HL-60/S4 treated with phorbol 12-myristate 13-acetate at 8.2 ng/mL for 4 days and 3 days (cell line): ENCODE data around the gene DOCK1.

Experiments used
- in situ Hi-C: fragments of 300-500 bp; cut with MboI; formaldehyde crosslinking; loops from 2 replicates; pipeline ENCODE4 v1.15.0; 2022; ENCODE audit warnings: low sequenced_read_pairs

The DOCK1 gene

GRCh38 chr10:127071126-127071525 is 165.9 kb downstream of the DOCK1 start:
- in situ Hi-C loops, result no loop called here

- in situ Hi-C loops, result no loop called here
These were observed 168.4 kb downstream of the DOCK1 start for GRCh38 chr10:127073666-127074065.

GRCh38 chr10:127079392-127079791 is 174.2 kb downstream of the DOCK1 start:
- in situ Hi-C loops, result no loop called here

GRCh38 chr10:127080317-127080716 is 175.1 kb downstream of the DOCK1 start:
- in situ Hi-C loops, result no loop called here

GRCh38 chr10:127081851-127082345 is 176.7 kb downstream of the DOCK1 start:
- in situ Hi-C loops, result no loop called here

GRCh38 chr10:127082651-127083050 is 177.4 kb downstream of the DOCK1 start:
- in situ Hi-C loops, result no loop called here

- in situ Hi-C loops, result no loop called here
These were observed 180.7 kb downstream of the DOCK1 start for GRCh38 chr10:127085957-127086356.

- in situ Hi-C loops, result no loop called here
These were observed 183.7 kb downstream of the DOCK1 start for GRCh38 chr10:127088908-127089307.

GRCh38 chr10:127089446-127089845 is 184.2 kb downstream of the DOCK1 start:
- in situ Hi-C loops, result no loop called here

- in situ Hi-C loops, result no loop called here
These were observed 184.9 kb downstream of the DOCK1 start for GRCh38 chr10:127090138-127090537.

- in situ Hi-C loops, result no loop called here
These were observed 186.1 kb downstream of the DOCK1 start for GRCh38 chr10:127091354-127091753.

- in situ Hi-C loops, result no loop called here
These were observed 187.7 kb downstream of the DOCK1 start for GRCh38 chr10:127092916-127093315.

GRCh38 chr10:127094984-127095383 is 189.8 kb downstream of the DOCK1 start:
- in situ Hi-C loops, result no loop called here

- in situ Hi-C loops, result no loop called here
These were observed 195.9 kb downstream of the DOCK1 start for GRCh38 chr10:127100983-127101615.

GRCh38 chr10:127102176-127102575 is 196.9 kb downstream of the DOCK1 start:
- in situ Hi-C loops, result no loop called here

GRCh38 chr10:127115100-127115499 is 209.9 kb downstream of the DOCK1 start:
- in situ Hi-C loops, result no loop called here

- in situ Hi-C loops, result no loop called here
These were observed 211.9 kb downstream of the DOCK1 start for GRCh38 chr10:127117125-127117524.

- in situ Hi-C loops, result no loop called here
These were observed 212.8 kb downstream of the DOCK1 start for GRCh38 chr10:127118034-127118433.

- in situ Hi-C loops, result no loop called here
These were observed 214.7 kb downstream of the DOCK1 start for GRCh38 chr10:127119936-127120335.

- in situ Hi-C loops, result no loop called here
These were observed 217.6 kb downstream of the DOCK1 start for GRCh38 chr10:127122831-127123230.

- in situ Hi-C loops, result no loop called here
These were observed 218.4 kb downstream of the DOCK1 start for GRCh38 chr10:127123626-127124025.

GRCh38 chr10:127125331-127125730 is 220.1 kb downstream of the DOCK1 start:
- in situ Hi-C loops, result no loop called here

GRCh38 chr10:127127822-127128221 is 222.6 kb downstream of the DOCK1 start:
- in situ Hi-C loops, result no loop called here
